ENCODE measurements around the gene DNMT3B.
"Not testable (repeated sequence)": the region's sequence is repeated elsewhere in the genome, so short reads cannot be mapped to it uniquely, and the experiment has no call there.

DNMT3B gene

GRCh38 chr20:32763202-32764004, 1.2 kb downstream of the DNMT3B start:
- no peak for DNase-seq

GRCh38 chr20:32764005-32764960, 2.1 kb downstream of the DNMT3B start:
- no peak for DNase-seq

DNA sequence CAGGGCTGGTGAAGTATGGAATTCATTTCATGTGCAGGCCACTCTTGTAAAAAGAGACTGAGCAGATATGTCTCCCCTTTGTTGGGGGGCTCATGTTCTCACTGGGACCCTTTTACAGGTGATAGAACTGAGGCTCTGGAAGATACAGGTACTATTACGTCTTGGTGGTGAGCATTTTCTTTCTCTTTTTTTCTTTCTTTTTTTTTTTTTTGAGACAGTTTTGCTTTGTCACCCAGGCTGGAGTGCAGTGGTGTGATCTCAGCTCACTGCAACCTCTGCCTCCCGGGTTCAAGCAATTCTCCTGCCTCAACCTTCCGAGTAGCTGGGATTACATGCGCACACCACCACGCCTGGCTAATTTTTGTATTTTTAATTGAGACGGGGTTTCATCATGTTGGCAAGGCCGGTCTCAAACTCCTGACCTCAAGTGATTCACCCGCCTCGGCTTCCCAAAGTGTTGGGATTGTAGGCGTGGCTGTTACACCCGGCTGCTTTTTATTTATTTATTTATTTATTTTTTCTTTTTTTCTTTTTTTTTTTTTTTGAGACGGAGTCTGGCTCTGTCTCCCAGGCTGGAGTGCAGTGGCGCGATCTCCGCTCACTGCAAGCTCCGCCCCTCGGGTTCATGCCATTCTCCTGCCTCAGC, 3.2 kb downstream of the DNMT3B start:
- not testable (repeated sequence) for DNase-seq

DNA sequence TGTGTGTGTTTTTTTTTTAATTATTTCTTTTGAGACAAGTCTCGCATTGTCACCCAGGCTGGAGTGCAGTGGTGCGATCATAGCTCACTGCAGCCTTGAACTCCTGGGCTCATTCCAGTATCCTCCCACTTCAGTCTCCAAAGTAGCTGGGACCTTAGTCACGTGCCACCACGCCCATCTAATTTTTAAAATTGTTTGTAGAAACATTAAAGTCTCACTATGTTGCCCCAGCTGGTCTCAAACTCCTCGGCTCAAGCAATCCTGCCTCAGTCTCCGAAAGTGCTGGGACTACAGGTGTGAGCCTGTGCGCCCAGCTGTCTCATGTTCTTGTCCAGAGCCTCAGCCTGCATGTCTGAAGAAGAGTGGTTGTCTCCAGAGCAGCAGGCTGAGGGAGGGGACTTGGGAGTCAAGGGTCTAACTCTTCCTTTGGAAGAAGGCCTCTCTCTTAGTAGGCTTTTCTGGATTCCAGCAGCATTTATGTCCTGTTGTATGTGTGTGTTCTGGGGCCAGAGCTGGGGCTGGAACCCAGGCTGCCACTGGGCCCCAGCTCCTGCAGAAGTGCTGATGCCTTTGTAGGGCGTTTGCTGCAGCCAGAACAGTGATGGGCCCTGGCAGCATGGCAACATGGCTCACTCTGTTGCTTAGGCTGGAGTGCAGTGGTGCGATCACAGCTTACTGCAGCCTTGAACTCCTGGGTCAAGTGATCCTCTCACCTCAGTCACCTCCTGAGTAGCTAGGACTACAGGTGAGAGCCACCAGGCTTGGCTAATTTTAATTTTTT, 5.4 kb downstream of the DNMT3B start:
- DNase-seq: no peak

DNA sequence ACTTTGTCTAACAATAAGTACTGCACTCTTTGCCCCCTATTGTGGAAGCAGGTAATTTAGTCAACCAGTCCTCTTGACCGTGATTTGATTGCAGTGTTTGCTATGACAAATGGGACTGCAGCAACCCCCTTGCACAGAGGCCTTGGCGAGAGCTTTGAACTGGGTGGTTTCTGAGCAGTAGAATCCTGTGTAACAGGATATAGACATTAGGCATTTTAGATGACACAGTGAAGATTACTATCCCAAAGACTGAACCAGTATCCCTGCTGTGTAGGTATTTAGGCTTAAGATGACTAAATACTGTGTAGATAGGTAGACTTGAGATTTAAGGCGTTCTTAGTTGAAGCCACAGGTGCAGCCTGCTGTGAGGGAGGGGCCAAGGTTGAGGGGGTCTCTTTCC, 9.9 kb downstream of the DNMT3B start:
- no peak for DNase-seq

GRCh38 chr20:32773223-32773622, 11.0 kb downstream of the DNMT3B start:
- DNase-seq: no peak

DNA sequence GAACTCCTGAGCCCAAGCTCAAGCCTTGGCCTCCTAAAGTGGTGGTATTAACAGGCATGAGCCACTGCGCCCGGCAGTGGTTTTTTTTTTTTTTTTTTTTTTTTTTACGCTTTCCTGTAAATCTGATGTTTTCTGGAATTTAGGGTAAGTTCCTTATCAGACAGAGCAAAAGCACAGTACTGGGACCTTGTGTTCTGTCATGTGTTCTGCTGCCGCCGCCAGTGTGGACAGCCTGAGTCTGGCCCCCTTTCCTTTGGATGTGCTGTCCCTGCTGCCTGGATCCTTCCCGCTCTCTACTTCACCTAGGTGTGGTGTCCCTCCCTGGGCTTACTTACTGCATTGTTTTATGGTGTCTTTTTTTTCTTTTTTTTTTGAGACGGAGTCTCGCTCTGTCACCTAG, 11.7 kb downstream of the DNMT3B start:
- DNase-seq: no peak

DNA sequence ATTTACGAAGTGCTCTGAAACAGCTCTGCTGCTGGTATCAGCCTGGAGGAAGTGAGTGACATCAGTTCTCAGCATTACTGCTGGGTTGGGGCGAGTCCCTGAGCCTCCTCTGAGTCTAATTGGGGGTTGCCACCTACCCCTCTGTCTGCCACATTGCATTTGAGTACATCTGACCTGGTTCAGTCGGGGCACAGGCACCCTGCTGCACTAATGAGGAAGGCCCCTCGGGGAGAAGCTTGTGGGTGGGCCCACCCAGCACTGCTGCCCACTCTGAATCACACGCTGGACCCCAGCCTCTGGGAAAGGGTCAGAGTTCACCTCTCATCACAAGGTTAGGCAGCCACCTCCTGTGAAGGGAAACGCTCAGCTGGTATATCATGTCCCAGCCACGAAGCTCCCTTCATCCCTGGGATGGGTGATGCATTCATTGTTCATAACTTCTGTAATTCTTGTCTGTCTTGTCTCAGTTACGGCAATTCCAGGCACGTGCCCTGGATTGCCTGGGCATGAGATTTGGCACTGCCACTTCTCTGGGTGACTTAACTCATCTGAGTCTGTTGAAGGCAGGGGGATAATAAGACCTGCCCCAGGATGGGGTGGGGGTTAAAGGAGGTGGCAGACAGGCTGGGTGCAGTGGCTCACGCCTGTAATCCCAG, 13.3 kb downstream of the DNMT3B start:
- DNase-seq: no peak

GRCh38 chr20:32777177-32777956, 15.2 kb downstream of the DNMT3B start:
- DNase-seq: no peak

- DNase-seq: no peak
These were observed 17.5 kb downstream of the DNMT3B start for GRCh38 chr20:32779500-32780211.

- no peak for DNase-seq
These were observed 18.1 kb downstream of the DNMT3B start for GRCh38 chr20:32780278-32780677.

DNA sequence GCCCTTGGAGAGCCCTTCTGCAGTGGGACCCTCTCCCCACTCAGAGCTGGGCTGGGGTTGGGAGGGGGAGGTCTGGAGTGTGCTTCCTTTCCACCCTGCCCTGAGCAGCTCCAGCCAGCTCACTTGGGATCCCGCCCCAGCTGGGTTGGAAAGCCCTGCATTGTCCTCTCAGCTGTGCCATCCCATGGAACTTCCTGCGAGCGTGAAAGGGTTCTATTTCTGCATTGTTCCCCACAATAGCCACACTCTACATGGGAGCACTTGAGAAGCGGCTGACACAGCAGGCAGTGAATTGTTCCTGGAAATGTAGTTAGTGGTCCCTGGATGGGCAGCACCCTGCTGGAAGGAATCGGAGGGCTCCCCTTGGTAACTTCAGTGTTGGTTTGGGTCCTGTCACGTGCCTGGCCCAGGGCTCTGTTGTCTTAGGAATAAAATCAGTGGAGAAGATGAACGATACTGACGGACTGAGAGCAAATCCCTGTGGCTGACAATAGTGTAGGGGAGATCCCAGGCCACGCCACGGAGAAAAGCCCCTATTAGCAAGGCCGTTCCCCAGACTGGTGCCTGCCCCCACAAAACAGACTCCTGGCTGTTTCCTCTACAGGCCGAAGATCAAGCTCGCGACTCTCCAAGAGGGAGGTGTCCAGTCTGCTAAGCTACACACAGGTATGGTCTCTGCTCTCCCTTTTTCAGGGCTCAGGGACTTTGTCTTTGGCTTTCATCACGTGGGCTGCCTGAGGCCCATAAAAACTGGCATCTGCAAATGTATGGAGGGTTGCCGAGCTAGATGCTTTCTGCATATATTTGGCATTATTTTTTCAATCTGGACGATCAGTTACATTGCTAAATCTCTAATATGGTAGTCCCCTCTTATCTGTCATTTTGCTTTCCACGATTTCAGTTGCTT, 18.8 kb downstream of the DNMT3B start:
- DNase-seq: no peak

DNA sequence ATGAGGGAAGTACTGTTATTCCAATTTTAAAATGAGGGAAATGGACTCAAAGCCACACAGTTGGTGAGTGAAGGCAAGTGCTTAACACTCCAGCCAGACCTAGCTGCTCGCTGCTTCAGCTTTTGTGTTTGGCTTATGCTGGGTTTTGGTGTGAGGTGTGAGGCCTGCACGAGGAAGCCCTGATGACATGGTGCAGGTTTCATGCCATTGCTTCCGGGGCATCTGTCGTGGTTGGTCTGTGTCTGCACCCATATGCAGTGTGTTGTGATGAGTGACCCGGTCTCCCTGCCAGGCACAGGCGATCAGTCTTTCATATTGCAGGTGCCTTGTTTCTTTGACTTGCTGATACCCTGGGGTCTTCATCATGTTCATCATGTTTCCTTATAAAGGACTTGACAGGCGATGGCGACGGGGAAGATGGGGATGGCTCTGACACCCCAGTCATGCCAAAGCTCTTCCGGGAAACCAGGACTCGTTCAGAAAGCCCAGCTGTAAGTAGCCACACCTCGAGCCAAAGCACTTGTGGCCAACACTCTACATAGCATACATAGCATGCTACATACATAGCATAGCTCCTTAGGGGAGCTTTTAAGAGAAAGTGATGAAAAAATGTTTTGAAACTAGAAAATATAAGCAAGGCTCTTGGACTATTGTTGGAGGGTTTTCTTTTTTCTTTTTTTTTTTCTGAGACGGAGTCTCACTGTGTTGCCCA, 22.3 kb downstream of the DNMT3B start:
- DNase-seq: no peak

DNA sequence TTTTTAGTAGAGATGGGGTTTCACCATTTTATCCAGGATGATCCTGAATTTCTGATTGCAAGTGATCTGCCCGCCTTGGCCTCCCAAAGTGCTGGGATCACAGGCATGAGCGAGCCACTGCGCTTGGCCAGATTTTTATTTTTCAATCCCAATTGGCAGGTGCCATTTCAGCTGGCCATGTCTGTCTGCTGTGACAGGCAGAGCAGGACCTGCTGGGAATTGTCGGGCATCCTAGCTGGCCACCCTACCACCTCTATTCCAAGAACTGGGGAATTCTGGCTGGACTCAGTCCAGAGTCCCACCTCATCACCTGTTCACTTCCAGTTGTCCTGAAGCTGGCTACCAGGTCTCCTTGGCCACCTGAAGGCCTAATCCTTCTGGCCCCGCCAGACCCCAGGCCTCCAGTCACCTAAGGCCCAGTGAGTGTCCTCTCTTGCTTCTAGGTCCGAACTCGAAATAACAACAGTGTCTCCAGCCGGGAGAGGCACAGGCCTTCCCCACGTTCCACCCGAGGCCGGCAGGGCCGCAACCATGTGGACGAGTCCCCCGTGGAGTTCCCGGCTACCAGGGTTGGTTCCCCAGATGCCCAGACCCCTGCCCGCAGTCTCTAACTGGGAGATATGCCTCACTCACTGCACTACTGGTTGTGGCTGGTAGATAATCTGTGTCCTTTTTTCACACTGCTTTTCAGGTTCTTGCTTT, 24.0 kb downstream of the DNMT3B start:
- DNase-seq: no peak

DNA sequence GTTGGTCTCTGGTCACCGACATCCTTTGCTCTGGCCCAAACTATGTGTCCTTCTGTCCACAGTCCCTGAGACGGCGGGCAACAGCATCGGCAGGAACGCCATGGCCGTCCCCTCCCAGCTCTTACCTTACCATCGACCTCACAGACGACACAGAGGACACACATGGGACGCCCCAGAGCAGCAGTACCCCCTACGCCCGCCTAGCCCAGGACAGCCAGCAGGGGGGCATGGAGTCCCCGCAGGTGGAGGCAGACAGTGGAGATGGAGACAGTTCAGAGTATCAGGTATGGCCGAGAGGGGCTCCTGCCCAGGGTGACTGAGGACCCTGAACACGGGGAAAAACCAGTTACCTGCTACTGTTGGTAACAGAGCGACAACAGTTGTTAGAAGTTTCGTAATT, 25.0 kb downstream of the DNMT3B start:
- no peak for DNase-seq

GRCh38 chr20:32789896-32790750, 27.9 kb downstream of the DNMT3B start:
- peak; percentile 24 for DNase-seq

DNA sequence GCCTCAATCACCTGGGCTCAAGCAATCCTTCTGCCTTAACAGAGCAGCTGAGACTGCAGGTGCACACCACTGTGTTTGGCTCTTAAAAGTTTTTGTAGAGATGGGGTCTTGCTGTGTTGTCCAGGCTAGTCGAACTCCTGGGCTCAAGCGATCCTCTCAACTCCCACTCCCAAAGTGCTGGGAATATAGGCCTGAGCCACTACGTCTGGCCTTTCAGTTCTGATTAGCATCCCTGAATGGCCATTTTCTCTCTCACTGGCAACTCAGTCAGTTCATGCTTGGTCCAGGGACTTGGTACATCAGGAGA, 28.5 kb downstream of the DNMT3B start:
- DNase-seq: no peak
